ENCODE measurements around the gene SERINC2.
"Not testable (repeated sequence)": the region's sequence is repeated elsewhere in the genome, so short reads cannot be mapped to it uniquely, and the experiment has no call there.

The SERINC2 gene

GRCh38 chr1:31386576-31387243, 26.3 kb upstream of the SERINC2 start:
- DNase-seq = not testable (repeated sequence)

DNA sequence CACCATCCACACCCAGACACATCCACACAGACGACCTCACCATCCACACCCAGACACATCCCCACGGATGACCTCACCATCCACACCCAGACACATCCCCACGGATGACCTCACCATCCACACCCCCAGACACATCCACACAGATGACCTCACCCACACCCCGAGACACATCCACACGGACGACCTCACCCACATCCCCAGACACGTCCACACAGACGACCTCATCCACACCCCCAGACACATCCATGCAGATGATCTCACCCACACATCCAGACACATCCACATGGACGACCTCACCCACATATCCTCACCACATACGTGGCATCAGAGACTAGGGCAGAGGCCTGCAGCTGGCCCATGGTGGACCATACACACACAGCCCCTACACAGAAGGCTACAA, 25.4 kb upstream of the SERINC2 start:
- DNase-seq = no peak

DNA sequence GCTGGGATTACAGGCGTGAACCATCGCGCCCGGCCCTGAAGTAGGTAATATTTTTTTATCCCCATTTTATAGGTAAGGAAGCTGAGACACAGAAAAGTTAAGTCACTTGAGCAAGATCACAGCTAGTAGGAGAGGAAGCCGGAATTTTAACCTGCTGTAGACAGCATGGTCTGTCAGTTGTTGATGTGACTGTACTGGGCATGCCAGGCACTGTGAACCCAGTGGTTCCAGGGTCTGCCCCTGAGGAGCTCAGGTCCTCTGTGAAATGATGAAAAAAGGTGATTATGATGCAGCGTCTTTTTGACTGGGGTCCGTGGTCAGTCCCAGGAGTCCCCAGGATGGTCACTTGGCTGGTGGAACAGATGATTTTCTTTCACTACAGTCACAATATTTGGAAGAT, 23.4 kb upstream of the SERINC2 start:
- DNase-seq = no peak

DNA sequence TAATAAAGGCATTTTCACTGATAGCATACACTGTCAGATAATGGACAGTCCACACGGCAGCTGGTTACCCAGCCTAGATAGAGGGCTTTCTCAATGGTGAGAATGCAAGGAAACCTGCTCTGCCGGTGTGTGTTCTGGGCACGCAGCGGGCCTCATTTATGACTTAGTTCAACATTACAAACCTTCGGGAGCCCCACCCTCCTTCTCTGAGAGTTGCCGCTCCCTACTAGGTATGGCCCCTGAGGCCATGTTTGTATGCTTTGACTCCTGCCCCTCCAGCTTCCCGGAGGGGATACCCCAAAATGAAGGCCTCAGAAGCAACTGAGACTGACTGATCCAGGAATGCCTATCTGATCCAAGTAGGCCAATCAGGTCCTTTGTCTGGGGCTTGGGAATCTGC, 22.9 kb upstream of the SERINC2 start:
- DNase-seq = no peak

DNA sequence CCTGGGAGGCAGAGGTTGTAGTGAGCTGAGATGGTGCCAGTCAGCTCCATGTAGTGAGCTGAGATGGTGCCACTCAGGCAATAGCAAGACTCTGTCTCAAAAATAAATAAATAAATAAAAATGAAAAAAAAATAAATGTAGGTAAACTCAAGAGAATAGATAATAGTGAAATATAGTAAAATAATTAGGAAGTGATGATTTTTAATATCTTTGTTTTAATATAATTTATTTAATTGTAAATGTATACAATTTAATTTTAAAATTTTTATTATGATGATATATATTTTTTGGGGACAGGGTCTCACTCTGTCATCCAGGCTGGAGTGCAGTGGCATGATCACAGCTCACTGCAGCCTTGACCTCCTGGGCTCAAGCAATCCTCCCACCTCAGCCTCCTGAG, 19.6 kb upstream of the SERINC2 start:
- no peak for DNase-seq

- peak; percentile 67 for DNase-seq
Observed at GRCh38 chr1:31394584-31395193, 18.3 kb upstream of the SERINC2 start.

DNA sequence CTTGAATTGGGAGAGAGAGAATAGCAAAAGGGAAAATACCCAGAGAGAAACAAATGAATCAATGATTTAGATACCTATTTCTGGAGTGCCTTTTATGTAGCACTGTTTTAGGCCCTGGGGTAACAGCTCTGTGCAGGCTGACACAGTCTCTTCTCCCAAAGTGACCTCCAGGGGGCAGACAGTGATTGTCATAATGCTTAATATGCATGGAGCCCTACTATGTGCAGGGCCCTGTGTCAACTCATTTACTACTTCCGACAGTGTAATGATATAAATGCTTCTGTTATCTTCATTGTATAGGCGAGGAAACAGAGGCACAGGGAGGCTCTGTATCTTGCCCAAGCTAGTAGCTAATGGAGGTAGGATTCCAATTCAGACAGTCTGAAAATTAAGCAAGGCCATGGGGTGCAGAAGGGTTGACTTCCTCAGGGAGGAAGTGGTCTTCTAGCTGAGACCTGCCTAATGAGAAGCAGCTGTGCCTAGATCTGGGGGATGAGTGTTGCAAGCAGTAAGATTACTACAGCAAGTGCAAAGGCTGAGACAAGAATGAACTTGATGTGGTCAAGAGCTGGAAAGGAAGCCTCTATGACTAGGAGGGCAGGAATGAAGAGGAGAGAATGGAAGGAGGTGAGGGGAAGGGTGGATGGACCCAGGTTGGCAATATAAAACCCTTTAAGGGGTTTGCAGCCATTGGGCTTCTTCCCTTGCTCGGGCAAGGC, 16.2 kb upstream of the SERINC2 start:
- no peak for DNase-seq

DNA sequence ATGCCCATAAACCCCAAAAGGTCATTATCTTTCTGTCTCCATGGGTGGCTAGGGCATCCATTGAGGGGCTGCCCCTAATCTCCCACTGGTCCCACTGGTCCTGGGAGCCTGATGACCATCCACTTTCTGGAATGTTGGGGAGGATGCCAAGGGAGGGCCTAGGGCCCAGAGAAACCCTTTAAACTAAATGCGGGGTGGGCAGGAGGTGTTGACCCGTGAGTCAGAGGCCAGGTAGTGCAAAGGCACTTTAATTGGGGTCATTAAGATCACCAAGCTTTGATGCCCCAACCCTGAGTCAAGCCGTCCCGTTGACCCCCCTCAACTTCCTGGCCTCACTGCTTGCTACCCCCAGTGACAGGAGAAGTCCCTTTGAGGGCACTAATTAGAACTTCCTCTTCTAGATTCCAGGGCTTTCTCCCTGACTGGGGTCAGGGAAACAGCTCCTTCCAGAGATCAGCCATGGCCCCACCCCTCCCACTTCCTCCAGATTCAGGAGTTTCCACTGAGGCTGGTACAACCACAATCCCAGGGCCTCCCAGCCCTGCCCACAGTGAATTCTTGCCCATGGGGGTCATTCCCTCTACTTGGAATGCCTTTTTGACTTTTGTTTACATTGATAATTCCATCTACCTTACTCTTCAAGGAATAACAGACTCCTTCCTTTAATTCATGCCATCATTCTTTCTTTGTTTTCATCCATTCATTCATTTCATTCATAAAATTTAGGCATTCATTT, 15.5 kb upstream of the SERINC2 start:
- no peak for DNase-seq

GRCh38 chr1:31398246-31398645, 14.8 kb upstream of the SERINC2 start:
- no peak for DNase-seq

- no peak for DNase-seq
Observed at GRCh38 chr1:31399976-31400375, 13.0 kb upstream of the SERINC2 start.

- DNase-seq = no peak
Observed at GRCh38 chr1:31400393-31400792, 12.6 kb upstream of the SERINC2 start.

- no peak for DNase-seq
Observed at GRCh38 chr1:31401241-31401640, 11.8 kb upstream of the SERINC2 start.

DNA sequence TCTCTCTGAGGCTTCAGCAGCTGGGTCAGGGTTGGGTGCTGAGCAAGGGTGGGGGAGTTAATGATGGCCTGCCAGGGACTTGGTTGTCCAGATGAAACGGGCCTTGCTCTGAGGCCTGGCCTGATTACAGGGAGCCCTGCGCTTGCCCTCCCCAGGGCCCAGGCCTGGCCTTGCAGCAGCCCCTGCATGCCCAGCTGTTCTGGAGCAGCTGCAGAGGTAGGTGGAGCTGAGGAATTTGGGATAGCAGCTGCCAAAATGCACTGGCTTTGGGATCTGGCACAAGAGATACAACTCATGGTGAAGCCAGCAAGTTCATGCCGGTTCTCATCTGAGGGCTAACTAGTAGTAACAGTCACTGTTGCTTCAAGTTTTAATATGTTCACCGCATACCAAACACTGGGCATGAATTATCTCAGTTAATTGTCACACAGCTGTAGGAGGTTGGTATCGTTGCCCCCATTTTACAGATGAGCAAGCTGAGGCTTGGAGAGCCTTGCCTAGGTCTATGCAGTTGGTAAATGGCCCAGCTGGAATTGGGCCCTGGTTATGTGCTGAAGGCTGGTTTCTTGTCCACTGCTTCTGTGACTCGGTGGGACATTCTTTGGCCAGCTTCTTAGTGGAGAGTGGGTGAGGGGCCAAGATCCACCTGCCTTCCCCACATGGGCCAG, 7.3 kb upstream of the SERINC2 start:
- no peak for DNase-seq

- no peak for DNase-seq
Observed at GRCh38 chr1:31407029-31407626, 5.9 kb upstream of the SERINC2 start.

- DNase-seq = no peak
Observed at GRCh38 chr1:31408788-31409318, 4.2 kb upstream of the SERINC2 start.

DNA sequence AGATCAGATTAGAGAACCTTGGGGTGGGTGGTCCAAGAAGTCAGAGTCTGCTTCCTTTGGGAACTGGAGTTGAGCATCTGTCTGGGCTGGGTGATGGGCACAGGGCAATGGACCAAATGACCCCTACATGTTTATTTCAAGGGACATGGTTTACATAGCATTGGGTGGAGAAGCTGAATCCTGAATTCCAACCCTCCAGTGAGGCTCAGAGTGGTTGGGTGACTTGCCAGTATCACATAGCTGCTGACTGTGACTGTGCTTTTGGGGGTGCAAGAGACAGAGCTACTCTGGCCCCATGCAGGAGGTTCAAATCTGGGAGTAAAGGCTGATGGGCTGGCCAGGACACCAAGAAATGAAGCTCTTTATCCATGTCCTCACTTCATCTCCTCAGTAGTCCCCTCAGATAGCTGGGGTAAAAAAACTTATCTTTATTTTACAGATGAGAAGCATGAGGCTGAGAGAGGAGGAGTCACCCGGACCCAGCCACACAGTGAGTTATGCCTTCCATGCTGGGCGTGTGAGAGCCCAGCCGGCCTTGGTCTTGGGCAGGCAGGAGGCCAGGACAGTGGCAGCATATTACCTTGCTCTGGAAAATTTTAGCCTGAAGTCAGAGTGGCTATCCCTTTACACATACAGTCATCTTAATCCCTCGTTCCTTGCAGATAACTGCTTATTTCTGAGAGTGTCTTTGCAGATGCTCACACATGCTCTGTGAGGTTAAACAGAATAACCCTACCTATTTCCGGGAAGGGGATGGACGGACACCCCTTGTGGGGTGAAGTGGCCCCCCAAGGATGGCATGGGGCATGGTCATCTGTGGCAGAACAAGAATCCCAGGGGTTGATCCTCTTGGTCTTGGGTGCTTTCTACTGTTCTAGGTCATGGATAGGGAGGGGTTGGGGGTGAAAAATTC, 2.8 kb upstream of the SERINC2 start:
- DNase-seq = no peak

DNA sequence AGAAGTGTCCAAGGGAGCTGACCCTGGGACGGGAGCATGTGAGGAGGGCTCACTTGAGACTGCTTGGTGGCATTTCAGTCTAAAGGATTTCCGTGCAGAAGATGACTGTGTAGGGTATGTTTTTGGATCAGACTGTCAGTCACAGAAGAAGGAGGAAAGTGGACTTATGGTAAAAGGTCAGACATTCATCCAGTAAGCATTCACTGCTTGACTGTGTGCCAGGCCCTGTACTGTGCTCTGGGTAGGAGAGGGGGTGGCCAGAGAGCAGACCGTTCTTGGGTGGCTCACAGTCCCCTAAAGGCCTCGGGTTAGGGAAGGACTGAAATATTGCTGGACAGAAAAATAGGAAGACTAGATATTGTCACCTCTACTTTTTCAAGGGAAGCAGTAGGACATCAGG, 2.1 kb upstream of the SERINC2 start:
- no peak for DNase-seq

GRCh38 chr1:31412205-31412604, 808 bp upstream of the SERINC2 start:
- DNase-seq = no peak

GRCh38 chr1:31413405-31414001, 490 bp downstream of the SERINC2 start:
- no peak for DNase-seq

DNA sequence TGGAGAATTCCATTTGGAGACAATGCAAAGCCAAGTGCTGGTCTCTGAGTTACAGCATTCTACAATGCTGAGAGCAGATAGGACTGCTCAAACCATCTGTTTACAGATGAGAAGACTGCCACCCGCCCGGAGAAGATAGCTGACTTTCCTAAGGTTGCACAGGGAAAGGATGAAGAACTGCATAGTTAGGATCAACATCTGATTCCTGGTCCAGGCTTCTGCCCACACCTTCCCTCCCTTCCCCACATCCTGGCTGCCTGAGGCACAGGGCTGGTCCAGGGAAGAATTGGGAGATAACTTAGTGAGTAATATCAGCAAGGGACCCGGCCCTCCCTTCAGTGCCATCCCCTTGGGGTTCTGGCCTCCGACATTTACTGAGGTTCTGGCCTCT, 2.0 kb downstream of the SERINC2 start:
- DNase-seq = no peak

DNA sequence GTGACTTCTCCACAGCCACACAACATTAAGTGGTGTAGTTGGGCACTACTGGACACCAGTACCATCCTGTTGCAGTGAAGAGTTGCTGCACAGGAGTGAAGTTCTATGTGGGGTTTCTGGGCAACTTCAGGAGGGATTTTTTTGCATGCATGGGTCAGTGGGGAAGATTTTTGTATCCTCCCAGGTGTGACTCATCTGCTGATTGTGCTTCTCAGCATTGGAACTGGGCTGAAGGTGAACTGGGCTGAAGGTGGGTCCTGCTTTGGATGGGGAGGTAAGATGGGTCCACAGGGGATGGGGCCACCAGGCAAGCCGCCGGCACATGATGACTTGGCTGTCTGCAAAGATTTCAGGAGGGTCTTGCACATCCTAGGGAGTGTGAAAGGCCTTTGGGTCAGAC, 2.6 kb downstream of the SERINC2 start:
- DNase-seq = no peak

All from effector CD8-positive, alpha-beta T cell (primary cell).